ENCODE data around the gene CEP104.

Gene CEP104

DNA sequence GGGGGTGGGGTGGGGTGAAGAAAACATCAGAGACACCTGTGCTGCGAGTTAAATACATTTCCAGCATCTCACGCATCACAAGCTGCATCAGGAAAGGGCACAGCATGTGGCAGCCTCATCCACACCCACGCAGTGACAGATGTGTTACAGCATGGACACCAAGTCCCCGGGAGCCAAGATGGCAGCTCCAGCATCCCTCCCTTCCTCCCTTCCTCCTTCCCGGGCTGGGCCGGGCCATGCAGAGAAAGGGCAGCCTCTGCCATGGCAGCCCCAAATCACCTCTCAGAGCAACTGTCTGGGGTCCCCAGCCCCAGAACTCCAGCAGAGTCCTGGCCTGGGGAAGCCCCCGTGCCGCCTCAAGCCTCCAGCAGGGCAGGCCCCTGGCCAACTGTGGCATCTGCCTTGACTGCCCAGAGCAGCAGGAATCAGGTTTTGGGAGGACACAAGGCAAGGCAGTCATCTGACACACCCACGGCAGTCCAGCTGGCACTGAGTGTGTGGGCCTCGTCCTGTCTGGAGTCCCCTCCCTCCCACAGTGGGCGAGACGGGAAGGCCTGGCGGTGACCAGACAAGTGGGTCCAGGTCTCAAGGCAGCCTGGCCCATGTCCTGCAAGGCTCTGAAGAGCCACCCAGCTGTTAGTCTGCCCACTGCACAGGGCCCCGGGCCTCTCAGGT is 78.3 kb downstream of the CEP104 start:
- DNase-seq (ENCODE audit: low read depth), result no peak

DNA sequence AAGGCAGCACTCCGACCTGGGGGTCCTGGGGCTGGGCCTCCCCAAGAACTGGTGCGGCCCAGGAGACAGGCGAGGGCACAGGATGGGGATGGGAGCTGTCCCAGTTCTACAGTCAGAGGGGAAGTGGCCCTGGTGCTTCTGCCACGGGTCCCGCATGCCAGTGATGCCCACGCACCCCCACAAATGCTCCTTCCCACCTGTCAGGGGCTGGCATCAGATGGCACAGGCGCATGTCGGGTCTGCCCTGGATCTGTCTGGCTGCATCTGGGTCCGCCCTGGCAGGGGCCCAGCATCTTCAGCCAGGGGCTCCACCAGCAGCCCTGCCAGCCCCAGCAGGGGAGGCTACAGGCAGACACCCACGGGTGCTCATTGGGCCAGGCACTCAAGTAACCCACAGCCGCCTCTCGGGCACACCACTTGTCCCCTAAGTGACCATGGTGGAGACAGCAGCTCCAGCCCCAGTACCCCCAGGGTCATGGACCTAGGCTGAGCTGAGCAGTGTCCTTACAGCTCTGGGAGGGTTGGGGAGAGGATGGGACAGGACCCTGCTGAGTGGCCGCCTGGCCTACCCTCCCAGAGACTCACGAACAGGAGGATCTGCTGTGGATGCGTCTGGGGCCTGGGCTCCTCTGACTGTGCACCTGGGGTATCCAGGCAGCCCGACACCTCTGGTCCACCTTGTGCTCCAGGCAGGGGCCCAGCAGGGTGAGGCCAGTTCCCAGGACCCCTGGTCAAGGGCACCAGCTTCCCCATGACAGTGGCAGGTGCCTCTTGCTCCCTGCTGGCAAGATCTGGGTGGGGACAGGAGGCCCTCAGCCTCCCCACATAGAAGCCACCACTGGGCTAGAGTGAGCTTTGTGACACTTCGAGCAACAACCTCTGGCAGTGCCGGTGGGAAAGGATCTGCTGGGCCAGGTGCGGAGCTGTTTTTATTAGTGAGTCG is 79.1 kb downstream of the CEP104 start:
- no peak for DNase-seq (ENCODE audit: low read depth)

GRCh38 chr1:3777078-3777547 is 79.9 kb downstream of the CEP104 start:
- no peak for DNase-seq (ENCODE audit: low read depth)

DNA sequence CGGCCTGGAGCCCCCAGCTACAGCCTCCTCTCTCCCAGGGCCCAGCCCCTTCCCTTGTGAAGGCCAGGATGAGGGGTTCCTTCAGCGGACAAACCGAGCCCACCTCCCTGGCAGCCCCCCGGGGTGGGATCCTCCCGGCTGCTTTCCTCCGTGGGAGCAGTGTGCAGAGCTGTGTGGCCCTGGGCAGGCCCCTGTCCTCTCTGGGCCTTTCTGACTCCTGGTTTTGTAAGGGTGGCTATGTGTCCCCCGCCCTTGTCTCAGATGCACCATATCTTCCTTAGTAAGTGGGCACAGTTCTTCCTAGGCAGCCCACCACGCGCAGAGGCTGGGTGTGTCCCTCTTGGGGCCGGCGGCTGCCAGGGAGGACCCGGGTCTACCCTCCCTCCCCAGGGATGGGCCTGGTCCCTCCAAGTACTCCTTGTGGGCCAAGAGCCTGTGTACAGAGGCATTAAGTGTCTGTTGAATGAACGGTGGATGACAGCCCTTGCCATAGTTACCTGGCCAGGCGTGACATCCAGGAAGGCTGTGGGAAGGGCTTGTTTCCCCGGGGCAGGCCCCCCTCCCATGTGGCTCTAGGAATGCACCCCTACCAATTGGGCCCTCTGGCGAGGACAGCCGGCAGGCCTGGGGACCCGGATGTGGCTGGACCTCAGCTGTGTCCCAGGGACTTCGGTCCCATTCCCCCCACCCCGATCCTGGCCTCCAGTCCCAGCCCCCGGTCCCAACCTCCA is 80.6 kb downstream of the CEP104 start:
- no peak for DNase-seq (ENCODE audit: low read depth)

GRCh38 chr1:3775490-3776230 is 81.4 kb downstream of the CEP104 start:
- peak; percentile 44 for DNase-seq (ENCODE audit: low read depth)

GRCh38 chr1:3774946-3775489 is 82.0 kb downstream of the CEP104 start:
- no peak for DNase-seq (ENCODE audit: low read depth)

DNA sequence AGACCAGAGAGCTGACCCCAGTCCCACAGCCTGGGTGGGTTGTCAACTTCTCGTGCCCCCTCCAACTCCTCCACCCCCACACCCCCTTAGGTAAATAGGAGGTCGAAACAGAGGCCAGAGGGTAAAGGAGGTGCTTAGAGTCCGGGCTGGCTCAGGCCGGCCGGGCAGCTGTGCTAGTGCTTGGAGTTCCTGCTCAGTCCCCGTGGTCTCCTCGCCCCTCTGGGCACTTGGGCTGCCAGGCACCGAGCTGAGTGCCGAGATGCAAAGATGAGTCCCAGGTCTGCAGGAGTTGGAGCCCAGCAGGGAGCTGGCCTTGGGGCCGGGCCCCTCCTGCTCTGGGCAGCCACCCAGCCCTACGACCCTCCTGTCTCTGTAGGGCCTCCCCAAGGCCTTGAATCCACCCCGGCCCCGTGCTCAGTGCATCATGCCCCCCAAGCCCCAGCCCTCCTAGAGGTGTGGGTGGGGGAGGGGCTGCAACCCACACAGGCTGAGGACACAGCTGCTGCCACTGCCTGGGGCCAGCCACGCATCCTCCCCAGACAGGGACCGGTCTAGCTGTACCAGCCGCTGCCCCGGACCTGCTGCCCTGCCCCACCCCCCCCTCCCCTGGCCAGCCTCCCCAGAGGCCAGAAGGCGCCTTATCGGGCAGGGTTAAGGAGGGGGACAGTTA is 82.6 kb downstream of the CEP104 start:
- DNase-seq (ENCODE audit: low read depth), result no peak

DNA sequence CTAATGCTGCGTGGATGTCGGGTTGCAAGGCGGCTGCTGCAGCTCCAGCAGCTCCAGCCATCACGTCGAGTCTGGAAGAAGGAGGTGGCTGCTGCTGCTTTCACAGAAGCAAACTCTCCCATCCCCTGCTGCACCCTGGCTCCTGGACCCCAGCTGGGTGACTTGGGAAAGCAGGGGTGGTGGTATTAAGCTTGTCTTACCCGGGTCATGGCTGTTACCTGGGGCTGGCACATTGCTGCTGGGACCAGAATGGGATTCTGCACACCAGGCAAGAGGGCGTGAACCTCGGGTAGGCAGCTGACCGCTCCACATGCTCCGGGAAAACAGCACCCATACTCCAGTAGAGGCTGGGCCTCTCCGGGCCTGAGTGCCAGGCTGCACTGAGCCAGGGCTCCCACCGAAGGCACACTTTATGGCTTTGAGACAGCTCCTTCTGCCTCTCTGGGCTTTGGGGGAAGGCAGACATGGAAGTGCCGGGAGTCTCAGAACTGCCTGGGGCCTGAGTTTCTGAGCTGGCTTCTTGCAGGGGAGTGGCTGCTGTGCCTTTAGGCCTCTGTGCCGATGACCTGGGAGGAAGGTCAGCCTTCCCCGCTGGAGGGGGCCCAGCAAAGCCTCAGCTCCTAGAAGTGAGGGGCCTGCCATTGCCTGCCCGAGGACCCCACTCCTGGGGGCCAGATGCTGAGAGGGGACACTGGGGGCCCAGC is 83.3 kb downstream of the CEP104 start:
- no peak for DNase-seq (ENCODE audit: low read depth)

GRCh38 chr1:3772715-3773571 is 84.1 kb downstream of the CEP104 start, which contains the start of gene SMIM1:
TSS of gene SMIM1 (plus strand) at chr1:3772749. CDS start at chr1:3775374, 2,625 bp downstream.
- DNase-seq (ENCODE audit: low read depth), result no peak

DNA sequence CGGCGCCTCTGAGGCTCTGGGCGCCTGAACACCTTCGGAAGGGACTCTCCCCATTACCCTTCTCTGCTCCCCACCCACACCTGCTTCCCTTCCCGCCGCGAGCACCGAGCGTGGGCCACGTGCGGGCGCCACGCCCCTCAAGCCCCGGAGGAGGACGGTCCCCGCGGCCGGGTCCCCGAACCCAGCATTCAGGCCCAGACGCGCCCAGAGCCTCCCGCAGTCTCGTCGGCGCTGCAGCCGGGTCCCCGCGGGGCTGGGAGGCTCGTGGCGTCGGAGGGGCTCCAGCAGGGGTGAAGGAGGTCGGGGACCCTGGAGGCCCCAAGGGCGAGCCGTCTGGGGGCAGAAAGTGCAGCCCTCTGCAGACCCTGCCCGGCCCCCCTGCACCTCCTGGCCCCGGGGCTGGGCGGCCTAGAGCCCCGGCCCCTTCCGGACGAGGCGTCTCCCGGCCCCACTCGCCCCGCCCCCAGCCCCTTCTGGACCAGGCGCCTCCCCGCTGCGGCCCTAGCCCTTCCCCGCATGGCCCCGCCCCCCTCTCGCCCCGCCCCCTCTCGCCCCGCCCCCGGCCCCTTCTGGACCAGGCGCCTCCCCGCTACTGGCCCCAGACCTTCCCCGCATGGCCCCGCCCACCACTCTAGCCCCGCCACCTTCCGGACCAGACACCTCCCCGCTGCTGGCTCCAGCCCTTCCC is 84.8 kb downstream of the CEP104 start:
- peak; percentile 66 for DNase-seq (ENCODE audit: low read depth)

DNA sequence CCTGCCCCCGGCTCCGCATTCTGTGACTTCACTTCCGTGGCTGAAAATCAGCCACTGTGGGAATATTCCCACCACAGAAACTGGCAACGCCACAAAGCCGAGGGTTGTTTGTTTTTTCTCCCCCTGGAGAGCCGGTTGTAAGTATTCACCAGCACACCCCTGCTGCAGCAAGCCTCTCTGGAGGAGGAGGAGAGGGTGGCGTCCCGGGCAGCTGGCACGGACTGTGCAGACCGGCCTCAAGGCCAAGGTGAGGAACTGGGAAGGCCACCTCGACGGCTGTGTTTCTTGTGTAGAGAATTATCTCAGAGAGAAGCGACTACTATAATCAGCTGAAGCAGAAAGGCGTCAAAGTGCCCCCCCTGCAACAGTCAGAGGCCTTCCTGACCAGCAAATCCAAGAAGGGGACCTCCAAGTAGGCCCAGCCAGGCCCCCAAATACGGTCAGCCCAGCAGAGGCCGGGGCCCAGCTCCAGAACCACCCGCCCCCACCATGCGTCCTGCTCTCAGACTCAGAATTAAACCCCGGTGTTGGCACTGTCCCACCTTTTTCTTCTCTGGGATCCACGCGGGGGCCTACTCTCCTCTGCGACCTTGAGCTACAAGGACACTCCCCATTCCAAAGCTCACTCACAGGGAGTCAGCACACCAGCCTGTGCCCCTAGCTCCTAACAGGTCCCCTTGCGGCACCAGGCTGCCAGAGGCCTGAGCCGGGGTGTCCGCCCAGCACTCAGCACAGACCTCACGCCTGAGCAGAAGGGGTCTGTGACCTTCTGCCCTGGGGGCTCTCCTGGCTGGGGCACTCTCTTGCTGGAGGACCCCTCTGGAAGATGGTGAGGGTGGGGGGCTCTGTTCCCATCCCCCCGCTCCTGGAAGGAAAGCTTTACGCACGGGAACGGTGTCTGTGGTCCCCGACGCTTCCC is 85.6 kb downstream of the CEP104 start:
- DNase-seq (ENCODE audit: low read depth), result no peak

GRCh38 chr1:3770047-3770765 is 86.8 kb downstream of the CEP104 start:
- DNase-seq (ENCODE audit: low read depth), result no peak

DNA sequence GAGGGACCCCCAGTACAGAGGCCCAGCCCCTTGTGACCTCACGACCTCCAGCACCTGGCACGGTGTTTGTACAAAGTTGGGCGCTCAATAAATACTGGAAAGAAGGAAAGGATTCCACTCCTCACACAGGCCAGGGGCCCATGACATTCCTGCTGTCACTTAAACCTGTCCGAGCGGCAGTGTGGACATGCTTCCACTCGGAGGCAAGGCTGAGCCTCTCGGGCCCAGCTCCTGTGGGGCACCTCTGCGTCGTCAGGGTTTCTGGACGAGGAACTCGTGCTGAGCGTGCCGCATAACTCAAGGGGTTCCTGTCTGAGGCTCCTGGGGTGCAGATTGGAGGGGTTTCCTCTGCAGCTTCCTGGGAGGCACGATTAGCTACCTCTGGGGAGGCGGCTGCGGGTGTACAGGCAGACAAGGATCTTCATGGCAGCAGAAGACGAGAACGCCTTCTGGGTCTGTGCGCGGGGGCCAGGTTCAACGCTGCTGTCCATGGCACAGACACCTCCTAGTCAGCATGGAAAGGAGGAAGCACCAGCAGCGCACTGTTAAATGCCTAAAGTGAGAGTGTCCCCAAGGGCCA is 88.1 kb downstream of the CEP104 start:
- DNase-seq (ENCODE audit: low read depth), result no peak

GRCh38 chr1:3767328-3767925 is 89.6 kb downstream of the CEP104 start:
- no peak for DNase-seq (ENCODE audit: low read depth)

DNA sequence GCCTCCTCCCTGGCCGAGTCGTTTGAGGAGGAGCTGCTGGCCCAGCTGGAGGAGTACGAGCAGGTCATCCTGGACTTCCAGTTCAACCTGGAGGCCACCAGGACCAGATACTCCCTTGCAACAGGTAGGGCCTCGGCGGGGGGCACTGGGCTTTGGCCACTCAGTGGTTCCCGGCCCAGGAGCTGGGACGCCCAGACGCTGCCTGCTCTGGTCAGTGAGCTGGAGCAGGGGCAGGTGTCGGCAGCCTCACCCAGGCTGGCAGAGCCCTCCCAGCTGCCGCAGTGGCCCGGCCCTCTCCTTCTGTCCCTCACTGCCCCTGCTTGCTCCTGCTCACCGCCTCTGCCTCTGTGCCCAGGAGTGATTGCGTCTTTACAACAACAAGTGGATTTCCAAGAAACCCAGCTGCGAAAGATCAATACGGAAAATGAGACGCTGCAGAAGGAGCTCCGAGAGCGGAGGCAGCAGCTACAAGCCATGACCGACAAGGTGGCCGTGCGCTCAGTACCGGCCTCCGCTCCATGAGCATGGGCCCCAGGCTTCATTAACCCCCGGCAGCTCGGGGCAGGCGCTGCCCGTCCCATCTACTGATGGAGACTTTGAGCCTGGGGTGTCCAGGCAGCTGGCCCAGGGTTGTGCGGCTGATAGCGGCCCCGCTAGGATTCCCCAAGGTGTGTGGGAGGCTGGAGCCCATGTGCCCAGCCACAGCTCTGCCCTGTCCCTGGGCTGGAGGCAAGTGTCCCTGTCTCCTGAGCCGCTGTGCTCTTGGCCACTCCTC is 93.5 kb downstream of the CEP104 start:
- DNase-seq (ENCODE audit: low read depth), result no peak

Measured in ELR (cell line).